Left forelimb (tissue), 1 donor: ENCODE measurements around the gene MFSD6.
"Not testable (repeated sequence)": the region's sequence is repeated elsewhere in the genome, so short reads cannot be mapped to it uniquely, and the experiment has no call there.

Source experiments
- DNase-seq: peaks from one replicate; pipeline ENCODE4 v3.0.0-alpha.2; 2018; ENCODE audit warnings: low spot score

The MFSD6 gene

GRCh38 chr2:190405995-190406394 is 2.2 kb upstream of the MFSD6 start:
- DNase-seq = no peak

DNA sequence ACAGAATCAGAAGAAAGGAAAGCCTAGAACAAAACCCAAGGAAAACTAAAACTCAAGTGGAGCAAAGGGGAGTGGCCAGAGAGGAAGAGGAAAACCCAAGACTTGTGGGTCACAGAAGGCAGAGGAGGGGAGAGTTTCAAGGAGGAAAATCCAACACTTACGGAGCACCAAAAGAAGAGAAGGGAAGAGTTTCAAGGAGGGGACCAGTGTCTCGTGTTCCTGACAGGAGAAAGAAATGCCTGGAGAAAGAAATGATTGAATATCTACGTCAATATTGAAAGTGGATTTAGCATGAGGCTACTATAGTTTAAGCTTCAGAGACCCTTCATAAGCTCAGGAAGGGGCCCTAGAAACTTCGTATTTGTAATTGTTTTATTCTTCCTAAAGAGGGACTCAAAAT is 1.4 kb upstream of the MFSD6 start:
- no peak for DNase-seq

DNA sequence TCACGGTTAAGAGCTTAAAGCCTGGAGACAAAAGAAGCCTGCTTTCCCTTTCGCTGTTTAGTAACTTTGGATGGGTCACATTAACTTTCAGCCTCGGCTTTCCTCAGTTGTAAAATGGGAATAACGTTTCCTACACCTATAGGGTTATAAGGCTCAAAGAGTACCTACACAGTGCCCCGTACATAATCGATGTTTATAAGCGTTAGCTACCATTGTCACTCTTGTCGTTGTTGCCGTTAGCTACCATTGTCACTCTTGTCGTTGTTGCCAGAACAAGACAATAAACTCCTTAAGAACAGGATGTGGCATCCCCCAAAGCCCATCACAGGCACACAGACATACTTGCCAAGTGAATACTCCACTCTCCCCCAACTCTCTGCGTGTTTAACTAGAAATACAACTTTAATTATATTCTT is 901 bp upstream of the MFSD6 start:
- DNase-seq = no peak

DNA sequence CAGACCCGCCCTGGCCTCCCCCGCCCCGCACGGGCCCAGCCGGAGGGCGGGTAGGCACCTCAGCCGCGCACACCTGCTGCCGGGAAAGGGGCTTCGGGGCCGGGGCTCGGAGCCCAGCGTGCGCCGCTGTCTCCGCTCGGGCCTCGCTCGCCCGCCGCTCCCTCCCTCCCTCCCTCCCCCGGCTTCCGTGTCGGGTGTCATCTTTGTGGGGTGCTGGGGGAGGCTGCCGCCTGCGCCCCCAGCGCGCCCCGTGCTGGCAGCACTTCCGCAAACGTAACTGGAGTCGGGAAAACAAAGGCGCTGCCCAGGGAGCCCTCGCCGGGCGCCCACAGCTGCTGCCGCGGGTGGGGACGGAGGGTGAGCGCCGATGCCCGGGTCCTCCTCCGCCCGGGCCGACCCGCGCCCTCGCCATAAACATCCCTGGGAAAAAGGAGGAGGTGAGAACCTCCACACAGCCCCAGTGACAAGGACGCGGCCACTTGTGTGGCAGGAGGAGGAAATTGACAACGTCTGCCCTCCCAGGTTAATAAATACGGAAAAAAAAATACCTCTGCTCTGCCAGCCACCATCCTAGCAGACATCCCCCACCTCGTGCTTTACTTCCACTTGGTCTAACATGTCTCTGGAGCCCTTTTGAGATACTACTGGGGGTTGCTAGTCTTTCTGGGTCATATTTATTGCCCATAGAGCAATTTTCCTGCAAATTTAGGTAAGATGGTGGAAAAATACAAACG is 550 bp downstream of the MFSD6 start:
- DNase-seq = peak; percentile 69

DNA sequence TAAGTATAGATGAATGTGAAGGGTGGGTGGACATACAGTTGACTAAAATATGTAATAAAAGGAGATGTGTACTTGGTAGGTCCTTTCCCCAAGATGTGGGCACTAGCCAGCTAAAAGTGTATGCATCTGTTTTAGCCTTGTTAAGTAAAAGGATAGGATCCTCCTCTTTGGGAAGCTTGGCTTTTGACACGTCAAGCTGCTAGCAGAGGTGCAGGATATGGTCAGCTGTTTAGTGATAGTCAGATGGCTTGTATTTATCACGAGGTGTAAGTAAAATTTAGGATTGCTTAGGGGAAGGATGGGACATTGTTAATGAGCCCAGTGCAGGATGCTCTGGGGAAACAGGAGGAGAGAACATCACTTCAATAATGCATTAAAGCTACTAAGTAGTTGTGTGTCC is 1.5 kb downstream of the MFSD6 start:
- no peak for DNase-seq

GRCh38 chr2:190410166-190410565 is 2.0 kb downstream of the MFSD6 start:
- no peak for DNase-seq

- no peak for DNase-seq
Observed at GRCh38 chr2:190412966-190413365, 4.8 kb downstream of the MFSD6 start.

- no peak for DNase-seq
Observed at GRCh38 chr2:190413421-190413820, 5.3 kb downstream of the MFSD6 start.

DNA sequence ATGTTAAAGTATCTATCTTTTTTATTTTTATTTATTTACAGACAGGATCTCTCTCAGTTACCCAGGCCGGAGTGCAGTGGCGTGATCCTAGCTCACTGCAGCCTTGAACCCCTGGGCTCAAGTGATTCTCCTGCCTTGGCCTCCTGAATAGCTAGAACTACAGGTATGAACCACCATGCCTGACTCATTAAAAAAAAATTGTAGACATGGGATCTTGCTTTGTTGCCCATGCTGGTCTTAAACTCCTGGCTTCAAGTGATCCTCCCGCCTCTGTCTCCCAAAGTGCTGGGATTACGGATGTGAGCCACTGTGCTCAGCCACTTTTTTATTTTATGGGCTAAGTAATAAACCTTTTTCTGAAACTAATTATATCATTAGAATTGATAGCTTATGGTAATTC is 7.1 kb downstream of the MFSD6 start:
- no peak for DNase-seq

- DNase-seq = no peak
Observed at GRCh38 chr2:190415794-190416775, 7.9 kb downstream of the MFSD6 start.

DNA sequence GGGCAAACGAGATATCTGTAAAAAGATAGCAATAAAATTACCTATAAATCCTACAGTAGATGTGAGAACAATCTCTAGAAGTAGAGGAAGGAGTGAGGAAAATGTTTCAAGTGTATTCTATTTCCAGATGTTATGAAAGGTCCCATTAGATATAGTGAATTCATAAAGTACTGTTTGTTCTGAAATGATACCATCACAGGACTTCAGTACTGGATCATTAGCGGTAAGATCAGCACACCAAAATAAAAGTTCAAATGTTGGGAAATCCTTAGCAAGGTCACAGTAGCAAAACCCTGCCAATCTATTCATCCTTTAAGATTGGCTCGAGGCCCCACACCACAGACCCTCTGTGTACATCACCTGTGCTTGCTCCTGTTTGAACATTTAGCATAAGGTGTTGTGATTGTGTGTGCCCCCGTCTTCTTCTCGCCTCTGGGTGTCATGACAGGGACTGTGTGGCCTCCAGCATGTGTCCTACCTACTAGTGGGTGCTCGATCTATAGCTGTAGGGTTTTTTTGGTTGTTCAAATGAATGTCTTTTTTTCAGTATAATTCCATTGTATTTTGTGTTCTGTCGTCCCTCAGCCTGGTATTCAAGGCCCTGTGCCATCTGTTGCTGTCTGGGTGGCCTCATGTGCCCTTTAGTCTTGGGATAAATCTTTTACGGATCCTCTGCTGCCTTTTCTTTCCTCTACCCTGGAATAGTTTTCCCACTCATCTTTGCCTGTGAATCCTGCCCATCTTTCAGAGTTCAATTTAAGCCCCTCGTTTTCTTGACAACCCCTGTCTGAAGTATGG is 9.1 kb downstream of the MFSD6 start:
- no peak for DNase-seq

DNA sequence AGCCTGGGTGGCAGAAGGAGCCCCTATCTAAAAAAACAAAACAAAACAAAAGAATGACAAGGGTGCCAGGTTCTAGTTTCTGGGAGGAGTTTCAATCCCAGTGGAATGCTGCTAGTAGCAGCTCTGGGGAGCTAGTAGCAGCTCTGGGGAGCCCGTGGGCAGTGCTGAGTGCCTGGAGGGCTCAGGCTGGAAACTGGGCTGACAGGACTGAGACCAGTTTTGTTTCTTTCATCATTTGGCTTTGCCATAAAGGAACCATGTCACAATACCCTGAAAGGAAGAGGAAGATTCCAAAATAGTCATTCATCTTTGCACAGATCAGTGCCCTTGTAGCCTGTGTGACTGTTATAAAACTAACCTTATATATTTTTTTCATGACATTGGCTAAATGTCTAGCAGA is 10.6 kb downstream of the MFSD6 start:
- DNase-seq = no peak

DNA sequence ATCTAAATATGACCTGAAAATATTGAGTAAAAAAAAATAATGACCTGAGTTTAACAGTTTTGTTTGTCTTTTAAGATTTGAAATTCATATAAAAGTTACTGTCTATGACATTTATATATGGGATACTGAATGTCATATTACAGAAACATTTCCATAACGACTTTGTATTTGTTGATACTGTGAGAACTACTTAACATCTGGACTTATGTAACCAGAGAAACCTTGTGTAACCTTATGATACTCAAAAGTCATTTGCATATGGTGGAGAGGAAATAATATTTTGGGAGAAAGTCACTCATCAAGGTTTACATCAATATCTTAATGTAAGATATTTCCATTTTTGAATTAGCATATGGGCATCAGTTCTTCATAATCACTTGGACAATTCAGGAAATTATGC is 12.6 kb downstream of the MFSD6 start:
- no peak for DNase-seq

DNA sequence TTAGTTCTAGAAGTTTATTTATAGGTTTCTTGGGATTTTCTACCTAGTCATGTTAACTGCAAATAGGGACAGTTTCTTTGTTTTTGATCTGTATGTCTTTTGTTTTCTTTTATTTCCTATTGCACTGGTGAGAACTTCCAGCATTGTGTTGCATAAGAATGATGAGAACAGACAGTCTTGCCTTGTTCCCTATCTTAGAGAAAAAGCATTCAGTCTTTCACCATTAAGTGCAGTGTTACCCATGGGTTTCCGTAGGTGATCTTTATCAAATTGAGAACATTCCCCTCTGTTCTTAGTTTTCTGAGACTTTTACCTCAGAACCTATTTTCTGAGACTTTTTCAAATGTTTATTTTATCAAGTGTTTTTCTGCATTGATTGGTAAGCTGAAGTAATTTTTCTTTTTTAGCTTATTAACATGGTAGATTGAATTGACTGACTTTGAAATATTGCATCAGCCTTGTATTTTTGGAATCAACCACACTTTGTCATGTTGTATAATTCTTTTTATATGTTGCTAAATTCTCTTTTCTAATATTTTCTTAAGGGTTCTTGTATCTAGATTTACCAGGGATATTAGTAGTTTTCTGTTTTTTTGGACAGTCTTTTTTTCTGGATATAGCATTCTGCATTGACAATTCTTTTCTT is 17.2 kb downstream of the MFSD6 start:
- DNase-seq = no peak

GRCh38 chr2:190425883-190426658 is 17.9 kb downstream of the MFSD6 start:
- DNase-seq = no peak

DNA sequence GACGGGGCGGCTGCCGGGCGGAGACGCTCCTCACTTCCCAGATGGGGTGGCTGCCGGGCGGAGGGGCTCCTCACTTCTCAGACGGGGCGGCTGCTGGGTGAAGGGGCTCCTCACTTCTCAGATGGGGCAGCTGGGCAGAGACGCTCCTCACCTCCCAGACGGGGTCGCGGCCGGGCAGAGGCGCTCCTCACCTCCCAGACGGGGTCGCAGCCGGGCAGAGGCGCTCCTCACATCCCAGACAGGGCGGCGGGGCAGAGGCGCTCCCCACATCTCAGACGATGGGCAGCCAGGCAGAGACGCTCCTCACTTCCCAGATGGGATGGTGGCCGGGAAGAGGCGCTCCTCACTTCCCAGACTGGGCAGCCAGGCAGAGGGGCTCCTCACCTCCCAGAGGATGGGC is 22.7 kb downstream of the MFSD6 start:
- not testable (repeated sequence) for DNase-seq

- DNase-seq = no peak
Observed at GRCh38 chr2:190431907-190432306, 23.8 kb downstream of the MFSD6 start.

DNA sequence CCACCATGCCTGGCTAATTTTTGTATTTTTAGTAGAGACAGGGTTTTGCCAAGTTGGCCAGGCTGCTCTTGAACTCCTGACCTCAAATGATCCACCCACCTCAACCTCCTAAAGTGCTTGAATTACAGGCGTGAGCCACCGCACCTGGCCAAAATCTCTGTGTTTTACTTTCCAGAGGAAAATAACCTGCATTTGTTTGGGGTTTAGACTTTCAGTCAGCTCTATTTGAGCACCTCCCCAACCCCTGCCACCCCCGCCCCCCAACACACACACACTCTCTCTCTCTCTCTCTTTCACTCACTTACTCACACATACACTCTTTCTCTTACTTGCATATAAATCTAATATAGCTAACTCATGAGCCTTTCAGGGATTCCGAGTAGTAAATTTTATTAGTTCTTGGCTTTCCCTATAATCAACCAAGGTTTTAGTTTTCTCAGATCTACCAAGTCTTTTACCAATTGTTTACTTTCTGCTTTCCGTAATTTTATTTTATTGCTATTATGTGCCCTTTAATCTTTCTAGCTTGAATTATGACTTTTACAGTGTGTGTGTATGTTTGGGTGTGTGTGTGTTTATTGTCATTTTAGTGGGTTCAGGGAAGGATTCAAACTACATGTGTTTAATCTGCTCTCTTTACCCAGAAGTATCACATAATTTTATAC is 24.5 kb downstream of the MFSD6 start:
- DNase-seq = no peak

GRCh38 chr2:190435031-190435670 is 27.0 kb downstream of the MFSD6 start:
- DNase-seq = no peak

DNA sequence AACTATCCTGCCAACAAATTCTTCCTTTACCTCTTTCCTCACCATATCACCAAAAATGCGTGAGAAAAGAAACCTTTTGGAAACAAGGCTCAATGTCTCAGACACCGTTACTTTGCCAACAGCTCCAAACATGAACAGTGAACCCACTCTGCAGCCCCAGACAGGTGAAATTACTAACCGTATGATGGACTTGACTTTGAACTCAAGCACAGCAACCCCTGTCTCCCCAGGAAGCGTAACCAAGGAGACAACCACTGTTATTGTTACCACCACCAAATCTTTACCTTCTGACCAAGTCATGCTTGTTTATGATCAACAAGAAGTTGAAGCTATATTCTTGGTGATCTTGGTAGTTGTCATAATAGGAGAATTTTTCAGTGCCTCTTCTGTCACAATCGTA is 28.4 kb downstream of the MFSD6 start:
- no peak for DNase-seq
